ENCODE results near the gene APBA2. TPM values are rescaled to one million over a fixed set of nuclear protein-coding genes. Genes with fewer than 3 reads are reported as not detected.

Gene APBA2
- total RNA-seq, 1 donor = 4.7 TPM

- no peak overlapping the region for H3K4me3 ChIP-seq (ENCODE audit: low read depth, low read length)
- TF ChIP-seq, protein P1, sequence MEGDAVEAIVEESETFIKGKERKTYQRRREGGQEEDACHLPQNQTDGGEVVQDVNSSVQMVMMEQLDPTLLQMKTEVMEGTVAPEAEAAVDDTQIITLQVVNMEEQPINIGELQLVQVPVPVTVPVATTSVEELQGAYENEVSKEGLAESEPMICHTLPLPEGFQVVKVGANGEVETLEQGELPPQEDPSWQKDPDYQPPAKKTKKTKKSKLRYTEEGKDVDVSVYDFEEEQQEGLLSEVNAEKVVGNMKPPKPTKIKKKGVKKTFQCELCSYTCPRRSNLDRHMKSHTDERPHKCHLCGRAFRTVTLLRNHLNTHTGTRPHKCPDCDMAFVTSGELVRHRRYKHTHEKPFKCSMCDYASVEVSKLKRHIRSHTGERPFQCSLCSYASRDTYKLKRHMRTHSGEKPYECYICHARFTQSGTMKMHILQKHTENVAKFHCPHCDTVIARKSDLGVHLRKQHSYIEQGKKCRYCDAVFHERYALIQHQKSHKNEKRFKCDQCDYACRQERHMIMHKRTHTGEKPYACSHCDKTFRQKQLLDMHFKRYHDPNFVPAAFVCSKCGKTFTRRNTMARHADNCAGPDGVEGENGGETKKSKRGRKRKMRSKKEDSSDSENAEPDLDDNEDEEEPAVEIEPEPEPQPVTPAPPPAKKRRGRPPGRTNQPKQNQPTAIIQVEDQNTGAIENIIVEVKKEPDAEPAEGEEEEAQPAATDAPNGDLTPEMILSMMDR (IDR thresholded peaks at IDR 0.05; ENCODE audit: insufficient read depth, low read depth, low read length) = no peak
- DNase-seq (ENCODE audit: low read depth) = no peak
Observed at GRCh38 chr15:28961391-28961790, 75.6 kb downstream of the APBA2 start.

- TF ChIP-seq, protein P1 (IDR thresholded peaks at IDR 0.05; ENCODE audit: insufficient read depth, low read depth, low read length) = no peak
- DNase-seq (ENCODE audit: low read depth) = no peak
- no peak overlapping the region for H3K4me3 ChIP-seq (ENCODE audit: low read depth, low read length)
Observed at GRCh38 chr15:28962851-28963710, 77.3 kb downstream of the APBA2 start.

- DNase-seq (ENCODE audit: low read depth) = no peak
- TF ChIP-seq, protein P1 (IDR thresholded peaks at IDR 0.05; ENCODE audit: insufficient read depth, low read depth, low read length) = no peak
Observed at GRCh38 chr15:28963711-28964081, 77.9 kb downstream of the APBA2 start.

DNA sequence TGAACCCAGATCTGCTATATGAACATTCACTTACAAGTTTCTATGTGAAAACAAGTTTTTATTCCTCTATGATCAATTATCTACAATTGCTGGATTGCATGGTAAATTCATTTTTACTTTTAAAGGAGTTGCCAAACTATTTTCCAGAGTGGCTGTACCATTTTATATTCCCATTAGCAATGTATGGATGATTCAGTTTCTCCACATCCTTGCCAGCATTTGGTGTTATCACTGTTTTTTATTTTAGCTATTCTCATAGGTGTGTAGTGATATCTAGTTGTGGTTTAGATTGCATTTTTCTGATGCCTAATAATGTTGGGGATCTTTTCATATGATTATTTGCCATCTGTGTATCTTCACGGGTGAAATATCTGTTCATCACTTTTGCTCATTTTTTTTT is 78.3 kb downstream of the APBA2 start:
- no peak for DNase-seq (ENCODE audit: low read depth)
- H3K4me3 ChIP-seq (ENCODE audit: low read depth, low read length) = no peak overlapping the region
- TF ChIP-seq, protein P1 (IDR thresholded peaks at IDR 0.05; ENCODE audit: insufficient read depth, low read depth, low read length) = no peak

More at GRCh38 chr15:28963711-28964081, 77.9 kb downstream of the APBA2 start:
- no peak overlapping the region for H3K4me3 ChIP-seq (ENCODE audit: low read depth, low read length)

DNA sequence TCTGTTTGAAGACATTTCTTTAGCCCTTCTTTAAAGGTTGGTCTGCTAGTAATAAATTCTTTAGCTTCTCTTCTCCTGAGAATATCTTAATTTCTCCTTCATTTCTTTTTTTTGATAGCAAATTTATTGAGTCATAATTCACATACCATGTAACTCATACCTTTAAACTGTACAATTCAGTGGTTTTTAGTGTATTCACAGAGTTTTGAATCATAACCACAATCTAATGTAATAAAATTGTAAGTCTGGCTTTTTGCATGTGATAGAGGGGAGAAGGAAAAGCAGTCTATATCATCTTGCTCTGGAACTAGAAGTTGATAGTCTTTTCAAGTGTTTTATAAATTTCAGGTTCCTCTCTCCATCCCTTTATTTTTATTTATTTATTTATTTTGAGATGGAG is 81.3 kb downstream of the APBA2 start:
- TF ChIP-seq, protein P1 (IDR thresholded peaks at IDR 0.05; ENCODE audit: insufficient read depth, low read depth, low read length) = no peak
- DNase-seq (ENCODE audit: low read depth) = no peak
- H3K4me3 ChIP-seq (ENCODE audit: low read depth, low read length) = no peak overlapping the region

GRCh38 chr15:28967990-28968389 is 82.2 kb downstream of the APBA2 start:
- no peak for DNase-seq (ENCODE audit: low read depth)
- TF ChIP-seq, protein P1 (IDR thresholded peaks at IDR 0.05; ENCODE audit: insufficient read depth, low read depth, low read length) = no peak
- H3K4me3 ChIP-seq (ENCODE audit: low read depth, low read length) = no peak overlapping the region
